ENCODE results near the gene MYO7A.
"Not testable (repeated sequence)": the region's sequence is repeated elsewhere in the genome, so short reads cannot be mapped to it uniquely, and the experiment has no call there.

The MYO7A gene

GRCh38 chr11:77093056-77093891, 34.8 kb upstream of the MYO7A start:
- no peak for DNase-seq (ENCODE audit: low read depth in 2 of 2)

- no peak for DNase-seq (ENCODE audit: low read depth in 2 of 2)
Measured at GRCh38 chr11:77093987-77094840, 33.8 kb upstream of the MYO7A start.

GRCh38 chr11:77094841-77095365, 33.1 kb upstream of the MYO7A start:
- no peak for DNase-seq (ENCODE audit: low read depth in 2 of 2)

GRCh38 chr11:77095551-77096490, 32.2 kb upstream of the MYO7A start:
- DNase-seq (ENCODE audit: low read depth in 2 of 2), result no peak

- DNase-seq (ENCODE audit: low read depth in 2 of 2), result no peak
Measured at GRCh38 chr11:77096591-77097019, 31.4 kb upstream of the MYO7A start.

GRCh38 chr11:77097180-77097579, 30.9 kb upstream of the MYO7A start:
- not testable (repeated sequence) for DNase-seq (ENCODE audit: low read depth in 2 of 2)

GRCh38 chr11:77100166-77101042, 27.6 kb upstream of the MYO7A start:
- no peak for DNase-seq (ENCODE audit: low read depth in 2 of 2)

GRCh38 chr11:77101043-77101537, 27.0 kb upstream of the MYO7A start:
- DNase-seq (ENCODE audit: low read depth in 2 of 2), result no peak

- no peak for DNase-seq (ENCODE audit: low read depth in 2 of 2)
Measured at GRCh38 chr11:77102246-77103210, 25.5 kb upstream of the MYO7A start, which contains the start of gene OMP. OMP (plus strand) TSS chr11:77102840; CDS start chr11:77102840, 0 bp downstream.

- DNase-seq (ENCODE audit: low read depth in 2 of 2), result no peak
Measured at GRCh38 chr11:77103319-77103718, 24.7 kb upstream of the MYO7A start.

- DNase-seq (ENCODE audit: low read depth in 2 of 2), result no peak
Measured at GRCh38 chr11:77104727-77105126, 23.3 kb upstream of the MYO7A start.

GRCh38 chr11:77106321-77106720, 21.7 kb upstream of the MYO7A start:
- no peak for DNase-seq (ENCODE audit: low read depth in 2 of 2)

- DNase-seq (ENCODE audit: low read depth in 2 of 2), result no peak
Measured at GRCh38 chr11:77106759-77107158, 21.3 kb upstream of the MYO7A start.

GRCh38 chr11:77107950-77108349, 20.1 kb upstream of the MYO7A start:
- DNase-seq (ENCODE audit: low read depth in 2 of 2), result no peak

- DNase-seq (ENCODE audit: low read depth in 2 of 2), result no peak
Measured at GRCh38 chr11:77108436-77108835, 19.6 kb upstream of the MYO7A start.

GRCh38 chr11:77109236-77110019, 18.6 kb upstream of the MYO7A start:
- DNase-seq (ENCODE audit: low read depth in 2 of 2), result no peak

GRCh38 chr11:77110836-77111235, 17.2 kb upstream of the MYO7A start:
- DNase-seq (ENCODE audit: low read depth in 2 of 2), result no peak

- no peak for DNase-seq (ENCODE audit: low read depth in 2 of 2)
Measured at GRCh38 chr11:77111277-77111676, 16.8 kb upstream of the MYO7A start.
